GM12801 (cell line): ENCODE data around the gene PRR11.

Experiments used
- CTCF ChIP-seq: IDR thresholded peaks from one replicate; pipeline ENCODE4 v1.5.1; 2011; ENCODE audit warnings: control low read depth; ENCODE audit not compliant: insufficient read length; ENCODE audit errors: extremely low read depth

Gene PRR11

GRCh38 chr17:59111539-59111938, 44.0 kb upstream of the PRR11 start:
- no peak for TF ChIP-seq CTCF

- TF ChIP-seq CTCF, result no peak
Measured at GRCh38 chr17:59115474-59115873, 40.1 kb upstream of the PRR11 start.

GRCh38 chr17:59121901-59122480, 33.6 kb upstream of the PRR11 start:
- TF ChIP-seq CTCF, result no peak

- TF ChIP-seq CTCF, result no peak
Measured at GRCh38 chr17:59124665-59125064, 30.9 kb upstream of the PRR11 start.

- no peak for TF ChIP-seq CTCF
Measured at GRCh38 chr17:59126809-59127417, 28.6 kb upstream of the PRR11 start.

- TF ChIP-seq CTCF, result no peak
Measured at GRCh38 chr17:59129814-59130213, 25.7 kb upstream of the PRR11 start.

- no peak for TF ChIP-seq CTCF
Measured at GRCh38 chr17:59131131-59131530, 24.4 kb upstream of the PRR11 start.
